Jurkat, Clone E6-1 (cell line): ENCODE results near the gene MAP6.

ENCODE experiments used
- DNase-seq: peaks from one replicate; pipeline ENCODE4 v3.0.0-alpha.2; 2011; ENCODE audit warnings: low read depth, low spot score
- H3K4me3 ChIP-seq: 2 replicates; pipeline ENCODE4 v1.5.1; 2011; ENCODE audit warnings: mild to moderate bottlenecking, low read length, control low read depth, moderate library complexity

MAP6 gene

GRCh38 chr11:75667831-75668450 is 897 bp downstream of the MAP6 start:
- no peak for DNase-seq

DNA sequence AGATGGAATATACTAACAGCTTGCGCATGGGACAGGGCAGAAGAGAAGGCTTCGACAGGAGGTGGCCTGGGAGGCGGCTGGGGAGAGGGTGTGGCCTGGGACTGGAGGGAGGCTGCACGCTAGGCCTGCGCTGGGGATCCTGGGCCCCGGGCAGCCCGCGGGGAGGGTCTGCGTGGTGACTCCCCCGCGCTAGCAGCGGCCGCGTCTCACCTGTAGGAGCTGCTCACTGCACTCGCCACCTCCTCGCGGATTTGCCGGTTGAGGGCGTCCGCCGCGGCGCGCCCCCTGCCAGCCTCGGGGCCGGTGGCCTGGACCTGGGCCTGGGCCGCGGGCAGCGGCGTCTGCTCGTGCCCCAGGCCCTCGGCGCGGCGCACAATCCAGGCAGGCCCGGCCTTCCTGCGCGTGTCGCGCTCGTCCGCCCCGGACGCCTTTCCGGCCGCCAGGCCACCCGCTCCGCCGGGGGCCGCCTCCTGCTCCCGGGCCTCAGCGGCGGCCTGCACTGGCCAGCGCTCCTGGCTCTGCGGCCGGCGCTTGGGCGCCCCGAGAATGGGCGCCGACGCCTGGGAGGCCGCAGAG is 1.5 kb downstream of the MAP6 start:
- DNase-seq: no peak
- H3K4me3 ChIP-seq: no peak overlapping the region

More at GRCh38 chr11:75667831-75668450, 897 bp downstream of the MAP6 start:
- H3K4me3 ChIP-seq: no peak overlapping the region

DNA sequence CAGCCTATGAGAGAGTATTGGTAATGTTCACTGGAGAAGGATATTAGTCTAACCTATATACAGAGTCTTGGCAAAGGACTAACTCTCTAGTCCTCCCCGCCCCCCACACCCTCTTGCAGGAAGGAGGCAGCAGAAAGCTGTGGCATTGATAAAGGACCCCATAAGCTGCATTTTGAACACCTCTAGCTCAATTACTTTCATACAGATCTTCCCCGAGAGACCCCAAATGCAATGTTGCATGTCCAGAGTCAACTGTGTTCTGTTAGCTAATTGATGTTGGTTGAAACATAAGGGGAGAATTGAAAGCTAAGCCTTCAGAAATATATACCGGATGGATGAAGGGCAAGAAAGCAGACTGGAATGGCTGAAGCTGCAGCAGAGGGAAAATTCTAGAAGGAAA is 2.8 kb downstream of the MAP6 start:
- DNase-seq: no peak

GRCh38 chr11:75665126-75665525 is 3.7 kb downstream of the MAP6 start:
- no peak for DNase-seq
- H3K4me3 ChIP-seq: no peak overlapping the region

More for the DNA sequence above, 2.8 kb downstream of the MAP6 start:
- H3K4me3 ChIP-seq: no peak overlapping the region

- no peak overlapping the region for H3K4me3 ChIP-seq
- DNase-seq: no peak
Measured at GRCh38 chr11:75664389-75664788, 4.4 kb downstream of the MAP6 start.

- H3K4me3 ChIP-seq: no peak overlapping the region
- no peak for DNase-seq
Measured at GRCh38 chr11:75663808-75664207, 5.0 kb downstream of the MAP6 start.

GRCh38 chr11:75659836-75660235 is 9.0 kb downstream of the MAP6 start:
- no peak for DNase-seq
- H3K4me3 ChIP-seq: no peak overlapping the region

GRCh38 chr11:75656044-75656727 is 12.7 kb downstream of the MAP6 start:
- DNase-seq: no peak
- H3K4me3 ChIP-seq: no peak overlapping the region

- no peak for DNase-seq
- H3K4me3 ChIP-seq: no peak overlapping the region
Measured at GRCh38 chr11:75655605-75656004, 13.2 kb downstream of the MAP6 start.

DNA sequence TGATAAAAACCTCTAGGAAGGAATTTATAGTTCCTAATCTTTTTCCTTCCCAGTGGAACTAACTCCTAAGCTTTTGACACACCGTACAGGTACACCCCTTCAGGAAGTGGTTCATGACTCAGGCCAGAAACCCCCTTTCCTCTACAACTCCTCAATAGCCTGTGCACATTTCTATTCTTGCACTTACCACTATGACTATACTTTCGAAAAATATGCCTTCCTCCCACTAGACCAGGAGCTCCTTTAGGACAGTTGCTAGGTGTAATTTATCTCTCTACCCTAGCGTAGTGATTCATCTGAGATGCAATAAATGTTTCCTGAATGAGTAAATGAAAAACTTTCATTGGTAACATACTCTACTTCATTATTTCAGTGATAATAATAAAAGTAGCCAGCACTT is 14.5 kb downstream of the MAP6 start:
- no peak overlapping the region for H3K4me3 ChIP-seq
- no peak for DNase-seq

GRCh38 chr11:75653532-75653931 is 15.3 kb downstream of the MAP6 start:
- H3K4me3 ChIP-seq: no peak overlapping the region
- no peak for DNase-seq

DNA sequence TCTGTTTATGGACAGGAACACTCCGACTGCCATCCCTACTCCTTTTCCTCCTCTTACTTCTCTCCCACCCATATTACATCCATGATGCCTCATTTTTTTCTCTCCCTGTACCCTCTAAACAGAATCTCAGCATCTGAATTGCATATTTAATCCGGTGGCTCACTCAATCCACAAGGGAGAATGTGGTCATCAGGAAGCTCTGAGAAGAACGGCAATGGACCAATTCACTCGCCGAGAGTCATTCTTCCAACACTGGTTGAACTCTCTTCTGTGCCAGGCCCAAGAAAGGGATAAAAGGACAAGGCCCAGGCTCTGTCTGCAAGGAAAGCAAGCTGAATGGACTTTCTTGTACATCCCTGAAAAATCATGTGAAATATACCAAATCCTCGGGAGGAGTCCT is 15.9 kb downstream of the MAP6 start:
- no peak overlapping the region for H3K4me3 ChIP-seq
- DNase-seq: no peak

DNA sequence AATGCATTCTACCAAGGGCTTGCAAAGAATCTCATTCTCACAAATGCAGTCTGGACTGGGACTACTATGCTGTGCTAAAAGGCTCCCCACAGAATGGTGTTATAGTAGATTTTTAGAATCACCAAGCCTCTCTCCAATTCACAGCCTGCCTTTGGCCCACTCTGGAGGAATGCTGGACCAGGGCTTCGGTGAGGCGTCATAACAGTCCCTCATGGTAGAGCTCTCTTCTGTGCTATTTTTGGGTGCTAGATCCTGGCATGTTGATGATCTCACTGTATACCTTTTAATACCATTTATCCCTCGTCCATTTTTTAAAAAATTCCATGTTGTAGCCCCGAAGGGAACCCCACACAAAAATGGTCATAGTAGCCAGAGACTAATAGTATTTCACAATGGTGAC is 17.6 kb downstream of the MAP6 start:
- no peak overlapping the region for H3K4me3 ChIP-seq
- DNase-seq: no peak

DNA sequence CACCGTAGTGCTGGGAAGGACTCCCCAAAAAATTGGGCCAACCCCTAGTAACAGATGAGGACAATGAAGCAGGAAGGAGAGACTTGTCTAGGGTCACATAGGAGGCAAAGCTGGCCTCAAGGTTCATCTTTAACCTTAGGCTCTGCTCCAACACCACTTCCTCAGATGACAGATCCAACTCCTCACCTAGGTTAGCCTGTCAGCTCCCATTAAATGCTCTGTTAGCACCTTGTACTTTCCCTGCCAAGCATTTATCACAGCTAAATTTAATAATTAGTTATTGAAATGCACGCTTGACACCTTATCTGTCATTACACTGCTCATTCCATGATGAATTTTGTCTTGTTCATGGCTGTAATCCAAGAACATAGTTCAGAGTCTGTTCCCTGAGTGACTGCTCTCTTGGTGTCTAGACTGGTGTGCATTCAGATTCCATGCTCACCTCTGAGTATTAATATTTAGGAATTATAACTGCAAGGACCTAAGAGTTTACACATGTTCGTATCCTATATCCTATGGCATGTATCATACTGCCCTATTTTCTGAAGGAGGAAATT is 18.6 kb downstream of the MAP6 start:
- DNase-seq: no peak
- no peak overlapping the region for H3K4me3 ChIP-seq

GRCh38 chr11:75644946-75645345 is 23.9 kb downstream of the MAP6 start:
- no peak overlapping the region for H3K4me3 ChIP-seq
- DNase-seq: no peak

- no peak overlapping the region for H3K4me3 ChIP-seq
Measured at GRCh38 chr11:75644370-75644769, 24.5 kb downstream of the MAP6 start.

GRCh38 chr11:75642402-75643113 is 26.3 kb downstream of the MAP6 start:
- no peak for DNase-seq
- H3K4me3 ChIP-seq: no peak overlapping the region

More at GRCh38 chr11:75644370-75644769, 24.5 kb downstream of the MAP6 start:
- no peak for DNase-seq

DNA sequence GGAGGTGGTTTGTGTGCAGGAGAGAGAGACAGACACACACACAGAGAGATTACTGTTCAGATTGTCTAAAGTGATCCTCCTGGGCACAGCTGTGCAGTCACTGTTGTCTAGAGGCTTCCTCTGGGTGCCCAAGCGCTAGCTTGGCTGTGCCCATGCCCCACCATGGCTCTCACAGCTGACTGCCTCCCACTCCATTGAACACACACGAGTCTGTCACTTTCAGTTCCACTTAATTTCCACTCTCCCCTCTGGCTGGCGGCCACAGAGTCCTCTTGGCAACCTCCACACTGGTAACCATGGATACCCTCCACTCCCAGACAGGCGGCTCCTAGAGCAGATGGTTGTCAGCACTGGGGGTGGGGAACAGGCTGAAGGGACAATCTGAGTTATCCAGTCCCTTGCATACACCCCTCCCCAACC is 29.1 kb downstream of the MAP6 start:
- DNase-seq: no peak
- H3K4me3 ChIP-seq: no peak overlapping the region

GRCh38 chr11:75637998-75638397 is 30.8 kb downstream of the MAP6 start:
- no peak for DNase-seq
- H3K4me3 ChIP-seq: no peak overlapping the region
